Measurements from ENCODE around the gene CCDC192.

DNA sequence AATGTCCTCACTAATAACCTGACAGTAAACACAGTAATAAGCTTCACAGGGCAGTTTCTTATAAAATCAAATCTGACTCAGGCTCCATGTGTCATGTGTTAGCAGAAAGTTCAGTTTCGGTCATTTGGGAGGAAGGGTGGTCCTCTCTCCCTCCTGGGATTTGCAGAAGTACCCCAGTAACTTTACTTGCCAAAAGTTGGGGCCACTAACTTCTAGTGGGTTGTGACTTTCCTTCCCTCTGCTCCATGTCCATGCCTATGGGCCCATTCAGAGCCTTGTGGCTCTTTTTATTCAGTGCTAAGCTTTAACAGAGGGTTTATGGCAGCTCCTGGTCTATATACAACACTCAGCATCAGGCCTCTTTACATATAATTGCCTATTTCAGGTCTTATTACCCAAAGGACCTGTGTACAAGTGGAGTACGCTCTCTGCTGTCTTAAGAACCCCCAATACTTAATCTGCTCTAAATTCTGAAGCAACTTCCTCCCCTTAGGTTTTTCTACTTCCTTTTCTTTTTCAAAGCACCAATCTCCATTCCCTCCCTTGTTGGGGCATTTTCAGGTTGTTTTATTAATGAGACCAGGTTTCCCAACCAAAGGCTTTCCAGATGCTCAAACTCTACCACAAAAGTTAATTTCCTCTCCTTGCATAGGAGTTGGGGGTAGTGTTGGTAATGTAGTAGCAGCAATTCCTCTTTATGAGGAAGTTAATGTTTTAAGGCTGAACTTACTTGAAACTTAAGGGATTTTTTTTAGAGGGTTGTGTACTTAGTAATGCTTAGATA, 107.7 kb downstream of the CCDC192 start:
- TF ChIP-seq, protein P1, sequence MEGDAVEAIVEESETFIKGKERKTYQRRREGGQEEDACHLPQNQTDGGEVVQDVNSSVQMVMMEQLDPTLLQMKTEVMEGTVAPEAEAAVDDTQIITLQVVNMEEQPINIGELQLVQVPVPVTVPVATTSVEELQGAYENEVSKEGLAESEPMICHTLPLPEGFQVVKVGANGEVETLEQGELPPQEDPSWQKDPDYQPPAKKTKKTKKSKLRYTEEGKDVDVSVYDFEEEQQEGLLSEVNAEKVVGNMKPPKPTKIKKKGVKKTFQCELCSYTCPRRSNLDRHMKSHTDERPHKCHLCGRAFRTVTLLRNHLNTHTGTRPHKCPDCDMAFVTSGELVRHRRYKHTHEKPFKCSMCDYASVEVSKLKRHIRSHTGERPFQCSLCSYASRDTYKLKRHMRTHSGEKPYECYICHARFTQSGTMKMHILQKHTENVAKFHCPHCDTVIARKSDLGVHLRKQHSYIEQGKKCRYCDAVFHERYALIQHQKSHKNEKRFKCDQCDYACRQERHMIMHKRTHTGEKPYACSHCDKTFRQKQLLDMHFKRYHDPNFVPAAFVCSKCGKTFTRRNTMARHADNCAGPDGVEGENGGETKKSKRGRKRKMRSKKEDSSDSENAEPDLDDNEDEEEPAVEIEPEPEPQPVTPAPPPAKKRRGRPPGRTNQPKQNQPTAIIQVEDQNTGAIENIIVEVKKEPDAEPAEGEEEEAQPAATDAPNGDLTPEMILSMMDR (IDR thresholded peaks at IDR 0.05): no peak
- no peak for TF ChIP-seq POLR2A (IDR thresholded peaks at IDR 0.05)
